A549 (cell line): ENCODE data around the gene COA8.

Experiments used
- CEBPB ChIP-seq, 2 experiments: fragments of >200 bp in 1 of 2; sonication (Bioruptor Twin) in 1 of 2; formaldehyde crosslinking in 1 of 2; IDR thresholded peaks; 2 replicates each; pipeline ENCODE4 v1.6.1; 2012 to 2016
- CTCF ChIP-seq: fragments of >200 bp; sonication (Bioruptor Twin); formaldehyde crosslinking; IDR thresholded peaks from 3 replicates; pipeline ENCODE4 v1.5.1; 2016
- MYC ChIP-seq: IDR thresholded peaks from 2 replicates; pipeline ENCODE4 v1.6.1; 2012; ENCODE audit warnings: mild to moderate bottlenecking, inconsistent platforms, low read length, improper control_type of control experiment, borderline replicate concordance
- POLR2A ChIP-seq: IDR thresholded peaks from 2 replicates; pipeline ENCODE4 v1.6.1; 2012; ENCODE audit warnings: mild to moderate bottlenecking, low read length
- RCOR1 ChIP-seq: fragments of 150-350 bp; IDR thresholded peaks from 2 replicates; pipeline ENCODE4 v1.6.1; 2014; ENCODE audit warnings: antibody characterized with exemption, low read length, low read depth
- REST ChIP-seq: fragments of 200-600 bp; sonication (generic); IDR thresholded peaks from 2 replicates; pipeline ENCODE4 v1.6.1; 2016; ENCODE audit warnings: antibody characterized with exemption, mild to moderate bottlenecking, moderate library complexity
- SMC3 ChIP-seq: fragments of >200 bp; sonication (Bioruptor Twin); formaldehyde crosslinking; IDR thresholded peaks from 3 replicates; pipeline ENCODE4 v1.6.1; 2018; ENCODE audit warnings: inconsistent platforms

GRCh38 chr14:103517721-103518421 is 44.9 kb upstream of the COA8 start:
- no peak for TF ChIP-seq MYC
- TF ChIP-seq POLR2A: no peak
- no peak for TF ChIP-seq RCOR1
- TF ChIP-seq SMC3: no peak
- no peak for TF ChIP-seq CTCF
- no peak for TF ChIP-seq REST
- TF ChIP-seq CEBPB (IDR thresholded peaks at IDR 0.05): no peak
